CD4-positive, alpha-beta T cell treated with Interleukin-6 at 100 ng/mL for 8 hours (primary cell): ENCODE data around the gene CFAP410.
"Not testable (repeated sequence)": the region's sequence is repeated elsewhere in the genome, so short reads cannot be mapped to it uniquely, and the experiment has no call there.

Experiments
- DNase-seq: peaks from one replicate; pipeline ENCODE4 v3.0.0-alpha.2; 2020; ENCODE audit warnings: mixed read lengths, low spot score

CFAP410 gene

GRCh38 chr21:44368711-44369446, 29.7 kb upstream of the CFAP410 start:
- no peak for DNase-seq

- no peak for DNase-seq
Observed at GRCh38 chr21:44366586-44367211, 27.5 kb upstream of the CFAP410 start.

GRCh38 chr21:44365967-44366585, 26.9 kb upstream of the CFAP410 start:
- no peak for DNase-seq

GRCh38 chr21:44365251-44365966, 26.2 kb upstream of the CFAP410 start:
- no peak for DNase-seq

- DNase-seq = no peak
Observed at GRCh38 chr21:44364151-44365053, 25.2 kb upstream of the CFAP410 start.

GRCh38 chr21:44363278-44363677, 24.1 kb upstream of the CFAP410 start:
- no peak for DNase-seq

GRCh38 chr21:44361903-44362302, 22.7 kb upstream of the CFAP410 start:
- not testable (repeated sequence) for DNase-seq

GRCh38 chr21:44360159-44360558, 21.0 kb upstream of the CFAP410 start:
- no peak for DNase-seq

- DNase-seq = no peak
Observed at GRCh38 chr21:44359396-44359795, 20.2 kb upstream of the CFAP410 start.

- DNase-seq = no peak
Observed at GRCh38 chr21:44357064-44357837, 18.1 kb upstream of the CFAP410 start.

GRCh38 chr21:44356636-44357035, 17.4 kb upstream of the CFAP410 start:
- no peak for DNase-seq

- no peak for DNase-seq
Observed at GRCh38 chr21:44356160-44356559, 17.0 kb upstream of the CFAP410 start.

GRCh38 chr21:44354775-44355771, 15.9 kb upstream of the CFAP410 start:
- peak; percentile 27 for DNase-seq

- no peak for DNase-seq
Observed at GRCh38 chr21:44354001-44354405, 14.8 kb upstream of the CFAP410 start.

- peak; percentile 51 for DNase-seq
Observed at GRCh38 chr21:44353191-44353970, 14.2 kb upstream of the CFAP410 start, which contains the start of gene TRPM2. TSS of gene TRPM2 (plus strand) at chr21:44353621. CDS start at chr21:44353701, 80 bp downstream.

GRCh38 chr21:44352253-44352860, 13.2 kb upstream of the CFAP410 start:
- DNase-seq = no peak

- DNase-seq = no peak
Observed at GRCh38 chr21:44351535-44352252, 12.5 kb upstream of the CFAP410 start.
